GM23338 (cell line): Measurements from ENCODE around the gene OXT. TPM values are rescaled to one million over a fixed set of nuclear protein-coding genes. Genes with fewer than 3 reads are reported as not detected.

ENCODE experiments used
- ATAC-seq: fragments of 200-7000 bp; cut with Tn5 transposase; 3 replicates; pipeline ENCODE4 v1.9.1; 2020
- DNase-seq: peaks from one replicate; pipeline ENCODE4 v3.0.0-alpha.2; 2015; ENCODE audit warnings: low spot score
- H2AFZ ChIP-seq: fragments of 200-600 bp; sonication (generic); 2 replicates; pipeline ENCODE4 v1.8.0; 2016; ENCODE audit warnings: antibody characterized with exemption, mild to moderate bottlenecking, moderate library complexity
- H3F3A ChIP-seq: fragments of 200-600 bp; sonication (generic); replicated peaks from 2 replicates; pipeline ENCODE4 v1.8.0; 2017; ENCODE audit warnings: antibody characterized with exemption, mixed run types, low read depth
- H3K27ac ChIP-seq: fragments of 200-600 bp; sonication (generic); 2 replicates; pipeline ENCODE4 v1.6.1; 2016; ENCODE audit warnings: low read depth
- H3K27me3 ChIP-seq: fragments of 200-600 bp; sonication (generic); 2 replicates; pipeline ENCODE4 v1.8.0; 2016; ENCODE audit warnings: mild to moderate bottlenecking, mixed run types, moderate library complexity; ENCODE audit not compliant: insufficient read depth
- H3K36me3 ChIP-seq: fragments of 200-600 bp; sonication (generic); 2 replicates; pipeline ENCODE4 v1.8.0; 2016; ENCODE audit warnings: mild to moderate bottlenecking; ENCODE audit not compliant: insufficient read depth
- H3K4me1 ChIP-seq: fragments of 200-600 bp; sonication (generic); 2 replicates; pipeline ENCODE4 v1.8.0; 2016; ENCODE audit warnings: mild to moderate bottlenecking, moderate library complexity; ENCODE audit not compliant: insufficient read depth
- H3K4me2 ChIP-seq: fragments of 200-600 bp; sonication (generic); 2 replicates; pipeline ENCODE4 v1.7.1; 2017; ENCODE audit warnings: mixed run types
- H3K4me3 ChIP-seq: fragments of 200-600 bp; sonication (generic); 2 replicates; pipeline ENCODE4 v1.6.1; 2016; ENCODE audit warnings: mixed run types
- H3K79me2 ChIP-seq: fragments of 200-600 bp; sonication (generic); replicated peaks from 2 replicates; pipeline ENCODE4 v1.8.0; 2017; ENCODE audit warnings: mild to moderate bottlenecking; ENCODE audit not compliant: insufficient read depth
- H3K9me2 ChIP-seq: fragments of 200-600 bp; sonication (generic); 2 replicates; pipeline ENCODE4 v1.8.0; 2017; ENCODE audit not compliant: insufficient read depth
- H4K20me1 ChIP-seq: fragments of 200-600 bp; sonication (generic); replicated peaks from 2 replicates; pipeline ENCODE4 v1.8.0; 2017; ENCODE audit warnings: mild to moderate bottlenecking; ENCODE audit not compliant: insufficient read depth
- H3K27ac Mint-ChIP-seq: 2 replicates; pipeline ENCODE4 v1.8.0; 2020; ENCODE audit warnings: inconsistent platforms, mild to moderate bottlenecking, moderate library complexity, mixed read lengths
- H3K27me3 Mint-ChIP-seq: 3 replicates; pipeline ENCODE4 v1.8.0; 2022; ENCODE audit warnings: low read depth, mild to moderate bottlenecking, moderate library complexity, mixed read lengths, inconsistent platforms; ENCODE audit not compliant: insufficient read depth, poor library complexity
- H3K36me3 Mint-ChIP-seq: 3 replicates; pipeline ENCODE4 v1.8.0; 2021; ENCODE audit warnings: low read depth, mild to moderate bottlenecking, inconsistent platforms, moderate library complexity, mixed read lengths
- H3K4me1 Mint-ChIP-seq: 3 replicates; pipeline ENCODE4 v1.8.0; 2020; ENCODE audit warnings: mild to moderate bottlenecking, inconsistent platforms, mixed read lengths
- H3K4me3 Mint-ChIP-seq: 3 replicates; pipeline ENCODE4 v1.8.0; 2021; ENCODE audit warnings: moderate library complexity, mild to moderate bottlenecking, inconsistent platforms, mixed read lengths
- H3K9me3 Mint-ChIP-seq: 3 replicates; pipeline ENCODE4 v1.8.0; 2020; ENCODE audit warnings: moderate library complexity, mild to moderate bottlenecking, inconsistent platforms, mixed read lengths
- CTCF ChIP-seq, 2 experiments: fragments of 200-600 bp in 1 of 2; sonication (generic) in 1 of 2; conservative IDR thresholded peaks; 2 replicates each; pipeline versions ENCODE4 v1.5.1 to v1.6.1; 2016 to 2017; ENCODE audit warnings: antibody characterized with exemption in 2 of 2, low read depth in 2 of 2, mild to moderate bottlenecking in 2 of 2, moderate library complexity in 1 of 2
- EZH2 ChIP-seq: fragments of 200-600 bp; sonication (generic); IDR thresholded peaks from one replicate; pipeline ENCODE4 v1.8.0; 2017; ENCODE audit warnings: antibody characterized with exemption, mild to moderate bottlenecking, low read depth; ENCODE audit not compliant: unreplicated experiment
- EZH2phosphoT487 ChIP-seq: fragments of 200-600 bp; sonication (generic); IDR thresholded peaks from one replicate; pipeline ENCODE4 v1.8.1; 2018; ENCODE audit warnings: antibody characterized with exemption; ENCODE audit not compliant: unreplicated experiment
- JUNB ChIP-seq: IDR thresholded peaks from one replicate; pipeline ENCODE4 v1.6.1; 2016; ENCODE audit warnings: antibody characterized with exemption; ENCODE audit not compliant: unreplicated experiment
- NANOG ChIP-seq: IDR thresholded peaks from 2 replicates; pipeline ENCODE4 v1.6.1; 2016; ENCODE audit warnings: antibody characterized with exemption, borderline replicate concordance
- POLR2AphosphoS5 ChIP-seq: IDR thresholded peaks from 2 replicates; pipeline ENCODE4 v1.6.1; 2016; ENCODE audit warnings: antibody characterized with exemption, low read depth
- STAT1 ChIP-seq: IDR thresholded peaks from one replicate; pipeline ENCODE4 v1.6.1; 2016; ENCODE audit warnings: antibody characterized with exemption; ENCODE audit not compliant: unreplicated experiment
- ZNF114 ChIP-seq: fragments of 250-450 bp; sonication (Bioruptor Pico); IDR thresholded peaks from 2 replicates; pipeline ENCODE4 v1.5.0; 2020; ENCODE audit warnings: mild to moderate bottlenecking, moderate library complexity
- ZNF331 ChIP-seq: fragments of 250-450 bp; sonication (Bioruptor Pico); IDR thresholded peaks from 2 replicates; pipeline ENCODE4 v1.5.0; 2020; ENCODE audit warnings: low read depth, mild to moderate bottlenecking, moderate library complexity
- polyA plus RNA-seq: library from polyadenylated mRNA; unstranded; fragments of >200 nt; fragmentation: Nextera tagmentation; extraction: Ambion mirVana; gene quantifications from 2 replicates; pipeline ENCODE4 v1.2.1, GENCODE V29; 2016
- total RNA-seq: library from RNA; depleted of rRNA; stranded (reverse); fragments of >200 nt; shearing (Covaris generic); gene quantifications from 2 replicates; pipeline ENCODE4 v1.2.3, GENCODE V29; 2014

The OXT gene
- total and polyA plus RNA-seq, 2 experiments from 2014 or later = 1.5 TPM; not detected in 1

- Histone ChIP-seq H3K4me2 (no peak overlapping the region), H3K4me1 (peaks cover 7% of the 10 kb centered on the region; the same call in 1 of the 2 replicates), H3K27ac (no peak overlapping the region), H3K79me2 (no peaks in the 10 kb centered on the region), H3K36me3 (no peaks in the 10 kb centered on the region), H3K9me2 (no peaks in the 10 kb centered on the region), H3K27me3 (peaks cover 27% of the 10 kb centered on the region), H3F3A (0 out of 2 replicates have a peak, but pooled peaks cover 3% of the 10 kb centered on the region), H4K20me1 (no peaks in the 10 kb centered on the region), H2AFZ (no peak overlapping the region), H3K4me3 (no peak overlapping the region)
- Mint-ChIP-seq H3K4me1 (peaks cover 9% of the 10 kb centered on the region), H3K9me3 (no peaks in the 10 kb centered on the region), H3K36me3 (no peaks in the 10 kb centered on the region), H3K4me3 (no peak overlapping the region), H3K27me3 (peaks cover 25% of the 10 kb centered on the region), H3K27ac (no peak overlapping the region)
- ATAC-seq (no peak), DNase-seq (no peak)
- no peak for TF ChIP-seq EZH2phosphoT487
- TF ChIP-seq ZNF331 (CRISPR knock-in tag) = no peak
- TF ChIP-seq ZNF114 = no peak
- TF ChIP-seq JUNB = no peak
Measured at GRCh38 chr20:3068075-3068474, 3.3 kb upstream of the OXT start.

DNA sequence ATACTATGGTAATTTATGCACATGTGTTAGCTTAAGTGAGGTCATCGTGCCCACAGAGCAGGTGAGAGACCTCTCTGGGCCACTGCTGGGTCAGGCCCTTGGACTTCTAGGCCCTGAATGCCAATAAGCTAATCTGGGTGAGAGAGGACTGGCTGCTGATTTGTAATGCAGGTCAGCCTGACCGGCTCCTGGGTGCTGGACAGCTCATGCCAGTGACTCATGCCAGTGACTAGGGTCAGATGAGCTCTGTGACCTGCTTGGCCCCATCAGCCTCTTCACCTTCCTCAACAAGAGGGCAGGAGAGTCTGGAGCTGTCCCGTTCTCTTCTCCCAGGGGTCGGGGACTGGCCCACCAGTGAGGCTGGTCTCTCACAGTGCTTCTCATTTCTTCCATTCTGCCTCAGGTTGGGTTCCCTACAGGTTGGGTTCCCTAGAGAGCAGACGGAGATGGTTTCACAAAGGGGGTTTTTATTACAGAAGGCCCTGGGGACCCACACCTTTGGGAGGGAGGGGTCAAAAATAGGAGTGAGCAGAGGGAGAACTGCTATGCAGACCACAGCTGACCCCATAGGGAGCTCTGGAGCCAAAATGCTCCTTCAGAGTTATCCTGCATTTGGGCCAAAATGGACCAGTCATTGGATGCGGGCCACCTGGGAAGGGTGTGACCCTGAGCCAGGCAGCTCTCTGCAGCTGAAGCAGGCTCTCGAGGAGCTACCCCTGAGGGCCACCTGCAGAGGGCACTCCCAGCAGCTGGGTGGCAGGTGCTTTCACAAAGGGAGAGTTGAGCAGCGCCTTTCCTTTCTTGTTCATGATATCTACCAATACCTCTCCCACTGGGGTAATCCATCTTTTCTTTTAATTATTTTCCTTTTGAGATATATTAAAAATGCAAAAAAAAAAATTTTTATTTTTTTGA is 2.2 kb upstream of the OXT start:
- H3K79me2 ChIP-seq = no peaks in the 10 kb centered on the region
- Mint-ChIP-seq H3K27me3 (peaks cover 28% of the 10 kb centered on the region), H3K4me1 (peaks cover 14% of the 10 kb centered on the region), H3K36me3 (no peaks in the 10 kb centered on the region), H3K4me3 (no peak overlapping the region), H3K9me3 (no peaks in the 10 kb centered on the region), H3K27ac (no peak overlapping the region)
- no peaks in the 10 kb centered on the region for H3K36me3 ChIP-seq
- 0 out of 2 replicates have a peak, but pooled peaks cover 3% of the 10 kb centered on the region for H3K9me2 ChIP-seq
- ATAC-seq (peak; percentile 26), DNase-seq (peak; percentile 59)
- TF ChIP-seq NANOG (no peak), STAT1 (no peak), JUNB (no peak), ZNF331 (CRISPR knock-in tag) (no peak), POLR2AphosphoS5 (no peak), ZNF114 (no peak), EZH2 (no peak), CTCF (conservative IDR thresholded peaks at IDR 0.05; ENCODE audit: low read depth in 2 of 2) (peak; percentile 48 to 70)
- peaks cover 7% of the 10 kb centered on the region; the same call in 1 of the 2 replicates for H3K4me1 ChIP-seq
- peaks cover 39% of the 10 kb centered on the region for H3K27me3 ChIP-seq
- no peak overlapping the region for H3K27ac ChIP-seq
- no peak overlapping the region for H2AFZ ChIP-seq
- no peak overlapping the region for H3K4me2 ChIP-seq
- H3F3A ChIP-seq = 0 out of 2 replicates have a peak, but pooled peaks cover 3% of the 10 kb centered on the region
- no peaks in the 10 kb centered on the region for H4K20me1 ChIP-seq
- H3K4me3 ChIP-seq = no peak overlapping the region
